ENCODE data around the gene RENBP. TPM values are rescaled to one million over a fixed set of nuclear protein-coding genes. Genes with fewer than 3 reads are reported as not detected.

The RENBP gene
- total and polyA plus RNA-seq, 2 of the 13 experiments (the other 11 are each of a cell fraction or from before 2014, with no cell fraction given): 1.4 to 2.6 TPM

- no peak for TF ChIP-seq EZH2 (conservative IDR thresholded peaks at IDR 0.05; ENCODE audit: low read depth, low read length)
- no peak for TF ChIP-seq SRSF9 (IDR thresholded peaks at IDR 0.05; ENCODE audit: borderline replicate concordance, insufficient read depth, low read depth, low read length, poor library complexity, severe bottlenecking)
- TF ChIP-seq ELK4 (CRISPR knock-in tag; IDR thresholded peaks at IDR 0.05; ENCODE audit: borderline replicate concordance): no peak
- TF ChIP-seq CC2D1A (CRISPR knock-in tag; IDR thresholded peaks at IDR 0.05): no peak
- TF ChIP-seq TFE3 (CRISPR knock-in tag; IDR thresholded peaks at IDR 0.05): no peak
- TF ChIP-seq PITX1 (CRISPR knock-in tag; IDR thresholded peaks at IDR 0.05): no peak
- TF ChIP-seq KAT7 (CRISPR knock-in tag; IDR thresholded peaks at IDR 0.05; ENCODE audit: borderline replicate concordance): no peak
- TF ChIP-seq HIC2 (CRISPR knock-in tag; IDR thresholded peaks at IDR 0.05; ENCODE audit: low read depth): no peak
- TF ChIP-seq FOXA1 (IDR thresholded peaks at IDR 0.05): no peak
- no peak for TF ChIP-seq FOXA1 (CRISPR knock-in tag; IDR thresholded peaks at IDR 0.05)
- no peak for TF ChIP-seq SIN3A (IDR thresholded peaks at IDR 0.05; ENCODE audit: borderline replicate concordance, low read depth, low read length)
- no peak for TF ChIP-seq RELA (CRISPR knock-in tag; IDR thresholded peaks at IDR 0.05)
- TF ChIP-seq FOXA3 (CRISPR knock-in tag; IDR thresholded peaks at IDR 0.05): 0 out of 2 replicates have a peak, but pooled peaks have one; percentile 14
- no peak for TF ChIP-seq ZNF180 (CRISPR knock-in tag; IDR thresholded peaks at IDR 0.05; ENCODE audit: borderline replicate concordance, low read depth)
- no peak; the same call in 1 of the 2 replicates for TF ChIP-seq NR0B2 (CRISPR knock-in tag; IDR thresholded peaks at IDR 0.05)
- no peak for TF ChIP-seq ZBTB39 (CRISPR knock-in tag; IDR thresholded peaks at IDR 0.05)
- TF ChIP-seq ZNF160 (CRISPR knock-in tag; IDR thresholded peaks at IDR 0.05): no peak
- TF ChIP-seq HNRNPUL1 (IDR thresholded peaks at IDR 0.05; ENCODE audit: low read depth, low read length): no peak
- no peak for TF ChIP-seq THAP7 (CRISPR knock-in tag; IDR thresholded peaks at IDR 0.05)
- no peak for TF ChIP-seq FOXK1 (CRISPR knock-in tag; IDR thresholded peaks at IDR 0.05; ENCODE audit: borderline replicate concordance, low read depth)
- peak; percentile 44; the same call in 1 of the 2 replicates for TF ChIP-seq ZFP41 (CRISPR knock-in tag; IDR thresholded peaks at IDR 0.05; ENCODE audit: borderline replicate concordance)
Observed at GRCh38 chrX:153971450-153972367, 27.3 kb upstream of the RENBP start, which contains the start of gene HCFC1 (continued).

Measured in HepG2 (cell line).